NCI-H146 treated with DMSO at 0.1 percent for 48 hours (cell line): Measurements from ENCODE around the gene DDX46.
A peak's percentile ranks its signal among the peaks of the same experiment; 100 is the strongest.
"Not testable (repeated sequence)": the region's sequence is repeated elsewhere in the genome, so short reads cannot be mapped to it uniquely, and the experiment has no call there.

Experiments
- DNase-seq: peaks from one replicate; lab custom pipeline; 2025; ENCODE audit not compliant: unreplicated experiment; lab: John Stamatoyannopoulos, UW

Gene DDX46

DNA sequence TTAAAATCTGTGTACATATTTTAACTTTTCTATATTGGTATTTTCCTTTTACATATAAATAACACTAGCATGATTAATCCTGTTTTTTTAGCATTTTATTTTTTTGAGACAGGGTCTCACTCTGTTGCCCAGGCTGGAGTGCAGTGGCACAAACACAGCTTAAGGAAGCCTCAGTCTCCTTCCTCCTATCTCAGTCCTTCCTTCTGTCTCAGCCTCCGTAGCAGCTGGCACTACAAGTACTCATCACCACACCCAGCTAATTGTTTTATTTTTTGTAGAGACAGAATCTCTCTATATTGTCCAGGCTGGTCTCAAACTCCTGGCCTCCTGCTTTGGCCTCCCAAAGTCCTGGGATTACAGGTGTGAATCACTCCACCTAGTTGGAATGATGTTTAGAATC lies 85.7 kb downstream of the DDX46 start:
- DNase-seq: no peak

DNA sequence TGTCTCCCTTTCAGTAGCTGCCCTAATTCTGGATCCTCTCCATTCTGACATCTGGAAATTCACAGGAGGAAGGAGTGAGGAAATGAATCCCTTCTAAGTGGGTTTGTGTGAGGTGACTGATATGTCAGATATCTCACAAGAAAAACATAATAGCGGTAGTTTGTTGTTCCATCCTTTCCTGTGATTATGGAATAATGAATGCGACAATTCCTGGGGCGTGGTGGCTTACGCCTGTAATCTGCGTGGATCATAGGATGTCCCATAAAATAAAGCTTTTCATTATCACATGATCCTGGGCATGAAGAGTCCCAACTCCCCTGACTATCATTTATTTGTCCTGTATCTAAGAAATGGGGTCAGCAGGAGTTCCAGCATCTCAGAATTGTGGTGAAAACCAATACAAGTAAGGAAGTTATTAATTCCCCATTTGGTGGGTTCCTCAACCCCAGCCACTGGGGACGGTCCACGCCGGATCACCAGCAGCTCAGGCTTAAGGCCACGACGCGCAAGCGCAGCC lies 86.8 kb downstream of the DDX46 start:
- DNase-seq: no peak

DNA sequence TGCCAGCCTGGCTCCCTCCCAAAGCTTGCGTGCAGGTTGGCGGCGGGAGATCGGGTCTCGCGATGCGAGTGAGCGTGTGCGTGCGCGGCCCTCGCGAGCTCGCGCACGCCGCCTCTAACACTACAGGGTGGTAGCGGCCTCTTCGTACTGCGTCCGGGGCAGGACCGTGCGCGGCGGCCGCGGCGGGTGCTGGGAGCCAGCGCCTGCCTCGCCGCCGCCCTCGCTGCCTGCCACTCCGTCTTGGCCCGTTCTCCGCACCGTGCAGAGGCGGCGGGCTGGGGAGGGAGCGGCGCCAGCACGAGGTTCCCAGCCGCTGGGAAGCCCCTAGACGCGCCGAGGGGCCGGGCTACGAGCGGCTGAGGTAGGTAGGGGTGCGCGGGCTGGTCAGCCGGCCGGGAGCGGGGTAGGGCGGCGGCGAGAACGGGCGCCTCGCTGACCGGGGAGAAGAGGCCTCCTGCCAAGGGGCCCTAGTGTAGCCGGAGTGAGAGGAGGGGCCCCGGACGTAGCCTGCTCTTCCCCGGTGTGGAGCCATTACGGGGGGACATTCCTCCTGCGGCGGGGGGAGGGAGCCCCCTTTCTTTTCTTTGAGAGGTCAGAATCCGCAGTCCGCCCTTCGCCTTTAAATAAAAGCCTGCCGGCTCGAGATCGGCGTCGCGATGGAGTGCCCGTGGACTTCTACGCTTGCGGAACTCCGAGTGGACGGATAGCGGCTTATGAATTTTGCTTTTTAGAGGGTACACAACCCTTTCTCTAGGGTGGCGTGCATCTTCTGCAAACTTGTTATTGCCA lies 87.5 kb downstream of the DDX46 start, which contains the start of gene C5orf24:
TSS of gene C5orf24 (plus strand) at position 117 of the 789 bp plus-strand sequence. CDS start 8,933 bp downstream, outside the sequence.
- DNase-seq: peak; percentile 68

DNA sequence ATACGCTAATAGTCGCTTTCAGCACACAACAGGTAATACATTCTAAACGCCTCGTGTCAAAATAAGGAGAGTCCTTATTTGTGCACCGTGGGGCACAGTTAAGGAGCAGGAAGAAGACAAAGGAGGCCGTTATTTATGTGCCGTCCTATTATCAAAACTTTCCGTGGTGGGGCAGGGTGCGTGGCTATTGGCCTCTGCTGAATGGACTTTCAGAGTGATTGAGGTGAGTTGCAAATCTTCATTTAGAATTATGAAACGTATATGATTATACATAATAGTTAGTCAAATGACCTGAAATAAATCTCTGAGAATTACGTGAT lies 88.0 kb downstream of the DDX46 start:
- DNase-seq: no peak

DNA sequence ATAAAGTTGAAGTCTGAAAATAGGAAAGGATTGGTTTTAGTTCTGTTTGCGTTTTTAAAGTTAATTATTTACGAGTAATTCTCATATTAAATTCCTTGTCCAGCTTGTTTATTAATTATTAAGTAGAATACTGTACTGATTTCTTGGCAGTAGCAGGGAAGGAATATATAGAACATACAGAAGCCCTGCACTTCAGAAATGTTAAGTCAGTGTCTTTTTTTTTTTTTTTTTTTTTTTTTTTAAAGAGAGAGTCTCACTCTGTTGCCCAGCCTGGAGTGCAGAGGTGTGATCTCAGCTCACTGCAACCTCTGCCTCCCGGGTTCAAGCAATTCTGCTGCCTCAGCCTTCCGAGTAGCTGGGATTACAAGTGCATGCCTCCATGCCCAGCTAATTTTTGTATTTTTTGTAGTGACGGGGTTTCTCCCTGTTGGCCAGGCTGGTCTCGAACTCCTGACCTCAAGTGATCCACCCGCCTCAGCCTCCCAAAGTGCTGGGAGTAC lies 90.9 kb downstream of the DDX46 start:
- not testable (repeated sequence) for DNase-seq

DNA sequence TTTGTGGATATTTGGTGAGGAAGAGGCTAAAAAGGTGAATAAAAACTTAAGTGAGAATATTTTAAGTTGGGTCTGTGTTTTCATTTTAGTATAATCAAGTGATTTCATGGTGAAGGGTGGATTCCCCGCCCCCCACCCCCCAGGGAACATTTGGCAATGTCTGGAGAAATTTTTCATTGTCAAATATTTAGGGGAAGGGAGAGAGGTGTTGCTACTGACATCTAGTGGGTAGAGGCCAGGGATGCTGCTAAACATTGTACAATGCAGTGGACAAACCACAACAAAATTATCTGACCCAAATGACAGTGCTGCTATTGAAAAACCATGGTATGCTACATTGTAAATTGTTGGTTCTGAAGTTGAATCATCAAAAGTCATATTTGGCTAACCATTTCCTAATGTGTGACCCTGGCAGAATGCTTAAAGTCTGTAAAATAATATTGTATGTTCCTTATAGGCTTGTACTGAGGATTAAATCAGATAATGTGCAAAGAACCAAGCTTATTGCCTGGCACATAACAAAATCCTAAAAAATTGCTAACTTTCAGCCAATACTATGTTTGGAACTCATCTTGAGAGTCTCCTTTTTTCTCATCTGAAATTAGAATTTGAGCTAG lies 92.8 kb downstream of the DDX46 start:
- DNase-seq: no peak

DNA sequence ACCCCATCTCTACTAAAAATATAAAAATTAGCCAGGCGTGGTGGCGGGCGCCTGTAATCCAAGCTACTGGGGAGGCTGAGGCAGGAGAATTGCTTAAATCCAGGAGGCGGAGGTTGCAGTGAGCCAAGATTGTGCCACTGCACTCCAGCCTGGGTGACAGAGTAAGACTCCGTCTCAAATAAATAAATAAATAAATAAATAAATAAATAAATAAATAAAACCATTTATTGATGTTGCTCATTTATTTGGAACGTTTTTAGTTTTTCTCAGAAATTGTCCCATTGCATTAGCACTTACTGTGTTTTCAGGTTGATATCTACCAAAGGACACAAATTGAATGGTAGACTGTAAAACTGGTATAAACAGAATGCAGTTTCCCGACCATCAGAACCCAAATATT lies 97.9 kb downstream of the DDX46 start:
- not testable (repeated sequence) for DNase-seq

DNA sequence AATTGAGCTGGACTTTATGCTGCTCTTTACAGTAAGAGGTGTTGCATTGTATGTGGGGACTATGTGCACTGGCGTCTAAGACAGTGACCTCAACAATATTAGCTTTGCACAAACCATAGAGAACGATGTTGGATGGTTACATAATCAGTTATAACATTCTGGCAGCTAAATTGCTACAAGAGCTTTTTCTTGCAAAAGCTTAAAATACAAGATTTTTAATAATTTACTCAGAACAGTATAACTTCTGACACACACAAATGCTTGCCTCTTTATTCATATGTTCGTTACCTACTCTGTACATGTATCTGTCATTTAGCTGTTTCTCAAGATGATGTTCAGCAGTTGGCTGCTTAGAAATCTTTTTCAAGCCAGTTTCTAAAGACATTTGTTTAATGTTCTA lies 98.8 kb downstream of the DDX46 start:
- no peak for DNase-seq

DNA sequence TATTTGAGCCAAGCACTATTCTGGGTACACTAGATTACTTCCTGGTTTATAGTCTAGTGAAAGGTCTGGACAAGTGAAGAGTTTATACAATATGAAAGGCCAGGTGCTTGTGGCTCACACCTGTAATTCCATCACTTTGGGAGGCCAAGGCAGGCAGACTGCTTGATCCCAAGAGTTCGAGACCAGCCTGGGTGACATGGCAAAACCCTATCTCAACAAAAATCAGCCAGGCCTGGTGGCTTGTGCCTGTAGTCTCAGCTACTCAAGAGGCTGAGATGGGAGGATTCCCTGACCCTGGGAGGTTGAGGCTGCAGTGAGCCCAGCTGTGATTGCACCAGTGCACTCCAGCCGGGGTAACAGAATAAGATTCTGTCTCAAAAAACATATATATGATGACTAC lies 106.1 kb downstream of the DDX46 start:
- DNase-seq: no peak

DNA sequence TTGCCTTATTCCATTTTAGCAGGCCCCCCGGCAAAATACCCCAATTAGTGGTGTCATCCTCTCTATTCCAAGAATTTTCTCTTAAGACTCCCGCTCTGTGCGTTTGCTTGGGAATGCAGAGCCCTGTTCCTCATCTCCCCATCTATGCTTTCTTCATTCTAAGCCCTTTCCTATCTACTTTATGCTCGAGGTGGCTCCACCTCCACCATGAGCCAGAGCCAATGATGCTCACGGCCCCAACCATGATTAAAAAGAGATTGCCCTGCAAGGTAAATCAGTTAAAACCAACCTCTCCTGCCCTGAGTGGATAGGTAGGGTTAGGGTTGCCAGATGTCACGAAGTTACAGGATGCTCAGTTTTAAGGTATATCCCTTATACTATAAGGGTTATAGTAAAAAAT lies 114.9 kb downstream of the DDX46 start:
- DNase-seq: no peak

DNA sequence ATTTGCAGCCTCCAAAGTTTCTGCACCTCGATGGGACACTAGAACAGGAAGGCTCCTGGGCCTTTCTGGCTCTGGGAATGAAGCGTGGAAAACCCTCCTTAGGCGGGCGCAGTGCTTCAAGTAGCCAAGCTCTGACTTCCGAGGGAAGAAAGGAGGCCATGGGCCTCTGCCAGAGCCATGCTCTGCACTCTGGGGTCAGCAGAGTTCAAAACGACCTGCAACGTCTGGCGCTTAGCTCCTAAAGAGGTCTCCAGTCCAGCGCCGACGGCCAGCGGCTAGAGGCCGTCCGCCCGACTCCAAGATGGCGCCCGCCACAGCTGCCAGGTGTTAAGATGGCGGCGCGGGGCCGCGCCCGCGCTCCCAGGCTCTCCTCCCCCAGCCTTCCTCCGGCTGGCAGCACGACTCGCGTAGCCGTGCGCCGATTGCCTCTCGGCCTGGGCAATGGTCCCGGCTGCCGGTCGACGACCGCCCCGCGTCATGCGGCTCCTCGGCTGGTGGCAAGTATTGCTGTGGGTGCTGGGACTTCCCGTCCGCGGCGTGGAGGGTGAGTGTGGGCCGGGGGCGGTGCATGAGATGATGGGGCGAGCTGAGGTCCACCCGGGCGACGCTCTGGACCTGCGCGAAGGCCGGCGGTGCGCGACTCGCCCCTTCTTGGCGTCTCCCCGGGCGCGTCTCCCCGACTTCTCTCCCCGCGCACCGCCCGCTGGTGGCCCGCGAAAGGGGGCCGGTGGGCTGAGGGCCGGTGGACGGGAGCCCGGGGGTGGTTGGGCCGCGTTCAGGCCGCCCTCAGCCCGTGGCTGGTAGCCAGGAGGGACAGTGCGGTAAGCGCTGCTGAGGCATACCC lies 115.6 kb downstream of the DDX46 start, which contains the start of gene TXNDC15:
TSS of gene TXNDC15 (plus strand) at position 385 of the 844 bp plus-strand sequence. CDS start at position 442, 57 bp downstream.
- peak; percentile 62 for DNase-seq

DNA sequence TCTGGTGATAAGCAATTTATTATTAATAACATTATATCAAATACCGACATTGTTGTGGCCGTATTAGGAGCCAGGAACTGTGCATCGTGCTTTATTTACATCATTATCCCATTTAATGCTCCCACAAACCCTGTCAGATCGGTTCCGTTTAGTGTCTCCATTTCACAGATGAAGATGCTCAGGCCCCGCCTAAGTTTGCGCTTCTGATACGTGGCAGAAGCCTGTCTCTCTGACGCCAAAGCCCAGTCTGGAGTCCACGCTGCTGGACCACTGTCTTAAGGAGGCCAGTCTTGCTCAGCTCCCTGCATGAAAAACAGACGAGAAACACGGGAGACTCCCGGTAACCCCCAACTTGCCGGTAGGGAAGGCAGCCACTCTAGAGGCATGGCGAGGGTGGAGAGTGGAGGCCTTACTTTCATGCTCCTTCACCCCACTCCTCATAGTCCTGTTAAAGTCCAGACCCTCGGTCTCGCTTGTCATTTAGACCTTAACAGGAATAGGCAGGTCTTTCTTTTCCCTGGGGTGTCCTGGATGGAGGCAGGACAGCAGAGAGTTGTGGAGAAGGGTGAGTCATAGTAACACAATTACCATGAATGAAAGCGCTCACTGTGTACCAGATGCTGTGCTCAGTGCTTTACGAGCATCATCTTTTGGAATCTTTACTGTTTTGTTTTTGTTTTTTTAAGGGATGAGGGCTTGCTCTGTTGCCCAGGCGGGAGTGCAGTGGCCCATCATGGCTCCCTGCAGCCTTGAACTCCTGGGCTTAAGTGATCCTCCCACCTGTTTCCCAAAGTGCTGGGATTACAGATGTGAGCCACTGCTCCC lies 116.5 kb downstream of the DDX46 start:
- DNase-seq: no peak

DNA sequence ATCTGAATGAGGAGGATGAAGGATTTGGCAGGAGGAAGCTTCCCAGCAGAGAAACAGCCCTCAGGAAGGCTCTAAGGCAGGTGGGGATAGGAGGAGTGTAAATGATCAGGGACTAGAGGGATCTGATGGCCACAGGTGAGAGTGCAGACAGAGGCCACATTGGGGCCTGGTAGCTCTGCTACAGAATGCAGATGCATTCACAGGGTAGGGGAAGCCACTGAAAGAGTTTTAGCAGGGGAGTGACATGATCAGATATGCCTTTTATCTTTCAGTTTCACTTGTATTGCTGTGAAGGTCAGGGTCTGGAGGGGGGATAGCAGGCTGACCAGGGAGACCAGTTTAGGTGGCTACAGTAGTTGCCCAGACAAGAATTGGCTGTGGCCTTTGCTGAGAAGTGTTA lies 118.6 kb downstream of the DDX46 start:
- DNase-seq: no peak

DNA sequence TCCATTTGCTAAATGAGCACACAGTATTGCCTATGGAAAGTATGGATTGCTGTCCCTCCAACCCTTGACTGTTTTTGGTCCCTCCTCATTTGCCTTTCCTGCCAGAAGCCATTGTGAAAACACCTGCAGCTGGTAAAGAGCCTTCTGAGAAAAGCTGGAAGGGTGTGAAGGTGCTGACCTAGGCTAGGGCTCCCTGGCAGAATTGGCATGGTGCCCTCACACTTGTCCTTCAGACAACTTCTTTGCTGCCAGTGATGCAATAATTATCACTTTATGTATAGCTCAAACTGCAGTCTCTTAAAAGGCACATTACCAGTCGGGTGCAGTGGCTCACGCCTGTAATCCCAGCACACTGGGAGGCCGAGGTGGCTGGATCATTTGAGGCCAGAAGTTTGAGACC lies 119.8 kb downstream of the DDX46 start:
- no peak for DNase-seq

DNA sequence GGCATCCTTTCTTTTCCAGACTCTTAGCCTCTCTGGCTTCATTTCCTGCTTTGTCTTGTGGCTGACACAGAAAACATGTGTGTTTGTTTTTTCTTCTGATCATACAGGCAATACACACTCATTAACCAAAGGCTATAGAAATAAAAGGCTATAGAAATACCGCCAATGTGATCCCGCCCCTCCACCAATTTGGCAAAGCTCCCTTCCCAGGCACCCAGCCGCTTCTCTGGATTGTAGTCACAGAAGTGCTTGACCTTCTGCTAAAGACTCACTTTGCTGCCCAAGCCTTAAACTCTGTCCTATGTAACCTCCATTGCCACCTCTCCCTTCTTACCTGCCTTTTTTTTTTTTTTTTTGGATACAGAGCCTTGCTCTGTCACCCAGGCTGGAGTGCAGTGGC lies 120.9 kb downstream of the DDX46 start:
- DNase-seq: no peak
